ENCODE results near the gene PREPL.

DNA sequence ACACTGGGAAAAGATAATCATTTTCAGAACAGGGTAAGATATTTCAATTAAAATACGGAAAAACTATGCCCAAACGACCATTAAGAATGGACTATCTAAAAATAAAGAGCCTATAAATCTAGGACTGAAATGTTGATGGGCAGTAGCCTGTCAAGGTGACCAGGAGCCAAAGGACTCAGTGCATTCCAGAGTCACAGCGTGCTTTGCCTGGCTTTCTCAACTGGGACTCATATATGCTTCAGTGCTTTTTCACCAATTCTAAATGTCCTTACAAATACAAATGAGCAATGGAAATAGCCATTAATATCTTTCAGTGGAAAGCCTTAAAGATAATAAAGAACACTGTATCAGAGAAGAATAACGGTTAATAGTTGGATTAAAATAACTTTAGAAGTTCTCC, 35.4 kb downstream of the PREPL start:
- TF ChIP-seq, protein P1, sequence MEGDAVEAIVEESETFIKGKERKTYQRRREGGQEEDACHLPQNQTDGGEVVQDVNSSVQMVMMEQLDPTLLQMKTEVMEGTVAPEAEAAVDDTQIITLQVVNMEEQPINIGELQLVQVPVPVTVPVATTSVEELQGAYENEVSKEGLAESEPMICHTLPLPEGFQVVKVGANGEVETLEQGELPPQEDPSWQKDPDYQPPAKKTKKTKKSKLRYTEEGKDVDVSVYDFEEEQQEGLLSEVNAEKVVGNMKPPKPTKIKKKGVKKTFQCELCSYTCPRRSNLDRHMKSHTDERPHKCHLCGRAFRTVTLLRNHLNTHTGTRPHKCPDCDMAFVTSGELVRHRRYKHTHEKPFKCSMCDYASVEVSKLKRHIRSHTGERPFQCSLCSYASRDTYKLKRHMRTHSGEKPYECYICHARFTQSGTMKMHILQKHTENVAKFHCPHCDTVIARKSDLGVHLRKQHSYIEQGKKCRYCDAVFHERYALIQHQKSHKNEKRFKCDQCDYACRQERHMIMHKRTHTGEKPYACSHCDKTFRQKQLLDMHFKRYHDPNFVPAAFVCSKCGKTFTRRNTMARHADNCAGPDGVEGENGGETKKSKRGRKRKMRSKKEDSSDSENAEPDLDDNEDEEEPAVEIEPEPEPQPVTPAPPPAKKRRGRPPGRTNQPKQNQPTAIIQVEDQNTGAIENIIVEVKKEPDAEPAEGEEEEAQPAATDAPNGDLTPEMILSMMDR (IDR thresholded peaks at IDR 0.05) = no peak
- TF ChIP-seq ZFX (IDR thresholded peaks at IDR 0.05; ENCODE audit: borderline replicate concordance) = no peak
